ENCODE data around the gene SERPIND1.
"Not testable (repeated sequence)": the region's sequence is repeated elsewhere in the genome, so short reads cannot be mapped to it uniquely, and the experiment has no call there.

The SERPIND1 gene, protein sequence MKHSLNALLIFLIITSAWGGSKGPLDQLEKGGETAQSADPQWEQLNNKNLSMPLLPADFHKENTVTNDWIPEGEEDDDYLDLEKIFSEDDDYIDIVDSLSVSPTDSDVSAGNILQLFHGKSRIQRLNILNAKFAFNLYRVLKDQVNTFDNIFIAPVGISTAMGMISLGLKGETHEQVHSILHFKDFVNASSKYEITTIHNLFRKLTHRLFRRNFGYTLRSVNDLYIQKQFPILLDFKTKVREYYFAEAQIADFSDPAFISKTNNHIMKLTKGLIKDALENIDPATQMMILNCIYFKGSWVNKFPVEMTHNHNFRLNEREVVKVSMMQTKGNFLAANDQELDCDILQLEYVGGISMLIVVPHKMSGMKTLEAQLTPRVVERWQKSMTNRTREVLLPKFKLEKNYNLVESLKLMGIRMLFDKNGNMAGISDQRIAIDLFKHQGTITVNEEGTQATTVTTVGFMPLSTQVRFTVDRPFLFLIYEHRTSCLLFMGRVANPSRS

DNA sequence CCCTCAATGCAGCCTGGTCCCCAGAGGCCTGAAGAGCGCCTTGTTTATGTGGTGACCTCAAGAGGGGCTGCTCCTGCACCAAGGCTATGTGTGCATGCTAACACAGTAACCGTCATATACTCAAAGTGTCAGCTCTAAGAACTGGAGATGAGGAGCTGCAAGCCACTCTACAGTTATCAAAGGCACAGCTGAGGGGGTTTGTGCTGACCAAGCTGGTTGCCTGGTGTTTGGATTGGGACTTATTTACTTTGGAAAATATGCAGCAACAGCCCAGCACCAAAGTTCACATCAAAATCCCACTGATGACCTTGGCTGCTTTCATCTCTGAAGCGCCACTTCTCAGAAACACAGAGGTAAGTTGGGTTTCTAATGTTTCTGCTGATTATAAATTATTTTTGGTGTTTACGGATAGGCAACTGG, at the start of gene SERPIND1:
TSS of gene SERPIND1 (plus strand) at position 321 of the 420 bp plus-strand sequence. CDS start 5,200 bp downstream, outside the sequence.
- DNase-seq (ENCODE audit: low read depth in 2 of 2): no peak

DNA sequence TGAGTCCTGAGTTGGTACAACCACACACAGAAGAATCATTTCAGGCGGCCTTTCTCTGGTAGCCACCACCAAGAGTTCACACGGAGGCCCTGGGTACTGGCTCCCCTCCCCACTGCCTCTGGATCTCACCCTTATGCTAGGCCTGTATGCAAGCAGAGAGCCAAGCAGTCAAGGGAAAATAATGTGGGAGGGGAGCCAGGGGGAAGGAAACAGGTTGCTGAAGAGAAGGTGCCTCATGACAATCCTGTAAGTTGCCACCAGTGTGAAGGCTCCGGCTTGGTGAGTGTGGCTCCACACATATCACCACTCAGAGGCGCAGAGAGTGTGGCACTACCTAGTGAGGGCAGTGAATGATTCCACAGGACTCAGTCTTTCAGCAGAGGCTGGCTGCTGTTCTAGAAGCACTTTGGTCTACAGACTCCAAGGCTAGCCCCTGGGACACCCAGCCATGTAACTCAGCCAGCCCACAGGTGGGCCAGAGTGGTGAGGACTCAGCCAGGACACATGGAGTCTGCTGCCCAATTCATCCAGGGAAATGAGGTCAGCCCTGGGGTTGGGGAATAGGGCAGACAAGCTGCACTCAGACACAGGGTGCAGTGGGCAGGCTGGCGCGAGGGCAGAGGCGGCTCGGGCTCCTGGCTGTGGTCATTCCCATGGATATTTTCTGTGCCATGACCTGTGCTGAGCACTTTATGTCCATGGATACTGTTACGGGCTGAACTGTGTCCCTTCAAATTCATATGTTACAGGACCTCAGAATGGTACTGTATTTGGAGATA, 49.0 kb upstream of the SERPIND1 start:
- no peak for DNase-seq (ENCODE audit: low read depth in 2 of 2)

DNA sequence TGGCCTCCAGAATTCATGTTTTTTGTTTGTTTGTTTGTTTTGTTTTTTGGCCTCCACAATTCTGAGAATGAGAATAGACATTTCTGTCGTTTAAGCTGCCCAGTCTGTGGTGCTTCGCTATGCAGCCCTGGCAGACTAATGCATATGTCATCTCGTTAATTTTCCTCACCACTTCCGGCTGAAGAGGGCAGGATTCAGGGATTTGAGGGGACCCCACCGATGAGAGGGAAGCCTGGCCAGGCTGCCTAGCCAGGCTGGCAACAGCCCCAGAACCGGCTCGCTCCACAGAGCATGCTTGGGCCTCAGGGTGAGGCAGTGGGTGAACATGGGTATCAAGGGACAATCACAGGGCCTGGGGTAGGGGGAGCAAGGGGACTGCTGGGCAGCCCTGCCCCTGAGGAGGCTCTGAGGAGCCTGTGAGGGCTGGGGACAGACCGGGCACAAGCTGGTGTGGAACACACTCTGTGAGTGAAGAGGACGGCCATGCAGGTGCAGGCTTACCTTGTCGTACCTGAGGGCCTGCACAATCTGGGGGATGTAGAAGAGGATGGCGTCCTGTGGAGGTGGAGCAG, 47.8 kb upstream of the SERPIND1 start:
- DNase-seq (ENCODE audit: low read depth in 2 of 2): no peak

DNA sequence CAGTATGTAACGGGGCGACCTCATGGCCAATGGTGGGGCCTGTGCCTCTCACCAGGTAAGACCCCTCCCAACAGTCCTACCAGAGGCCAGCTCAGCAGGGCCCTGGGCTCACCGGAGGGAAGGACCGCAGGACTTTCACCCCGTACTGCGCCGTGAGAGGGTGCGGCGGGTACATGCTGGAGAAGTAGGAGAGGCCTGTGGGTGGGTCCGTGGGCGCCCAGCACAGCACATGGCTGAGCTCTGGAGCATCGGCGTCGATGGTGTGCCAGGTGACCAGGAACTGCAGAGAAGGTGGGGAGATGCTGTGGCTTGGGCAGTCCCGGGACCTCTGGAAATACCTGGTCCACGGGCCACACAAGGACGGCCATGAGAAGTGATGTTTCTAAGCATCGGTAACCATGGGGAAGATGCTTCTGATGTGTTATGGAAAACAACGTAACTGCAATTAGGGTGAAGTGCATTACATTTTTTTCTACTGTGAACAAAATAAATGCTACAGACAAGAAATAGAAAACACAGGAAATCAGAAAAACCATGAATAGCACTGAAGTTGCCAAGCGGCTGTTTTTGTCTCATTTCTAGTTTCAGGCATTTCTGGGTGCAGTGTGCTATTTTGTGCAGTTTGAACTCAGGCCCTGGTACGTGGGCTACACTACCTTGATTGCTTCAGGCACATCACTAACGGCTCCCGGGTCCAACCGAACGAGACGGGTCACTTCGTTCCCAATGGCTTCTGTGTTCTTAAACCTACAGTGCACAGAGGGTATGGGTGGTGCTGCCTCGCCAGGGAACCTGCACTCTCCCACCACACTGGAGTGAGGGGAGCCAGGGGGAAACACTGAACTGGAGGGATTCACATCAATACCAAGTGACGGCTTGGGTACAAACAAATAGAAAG, 46.5 kb upstream of the SERPIND1 start:
- DNase-seq (ENCODE audit: low read depth in 2 of 2): no peak

DNA sequence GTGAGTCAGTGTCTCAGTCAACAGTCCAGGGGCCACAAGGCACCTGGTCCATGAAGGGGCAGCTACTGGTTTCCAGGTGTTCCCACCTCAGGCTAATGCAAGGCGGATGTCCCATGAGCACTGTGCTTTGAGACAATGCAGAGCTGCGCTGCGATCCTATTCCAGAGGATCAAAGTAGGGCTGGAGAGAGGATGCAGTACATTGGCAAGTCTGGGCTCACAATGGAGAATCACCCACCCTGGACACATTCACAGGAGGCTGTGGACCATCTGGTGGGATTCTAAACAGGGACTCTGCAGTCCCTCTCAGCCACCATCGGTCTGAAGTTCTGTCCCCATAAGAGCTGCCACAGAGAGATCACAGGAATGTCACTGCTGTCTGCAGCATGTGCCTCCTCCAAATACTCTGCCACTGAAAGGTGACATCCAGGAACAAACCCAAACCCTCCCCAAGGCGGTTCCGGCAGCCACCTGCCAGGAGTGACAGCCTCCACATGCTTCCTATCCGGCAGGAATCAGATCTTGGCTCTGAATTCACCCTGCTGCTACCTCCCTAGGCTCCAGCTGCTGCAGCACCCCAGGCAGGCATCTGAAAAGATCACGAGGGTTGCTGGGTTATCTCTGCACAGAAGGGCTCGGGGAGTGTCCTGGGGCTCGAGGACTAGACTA, 45.3 kb upstream of the SERPIND1 start:
- DNase-seq (ENCODE audit: low read depth in 2 of 2): no peak

DNA sequence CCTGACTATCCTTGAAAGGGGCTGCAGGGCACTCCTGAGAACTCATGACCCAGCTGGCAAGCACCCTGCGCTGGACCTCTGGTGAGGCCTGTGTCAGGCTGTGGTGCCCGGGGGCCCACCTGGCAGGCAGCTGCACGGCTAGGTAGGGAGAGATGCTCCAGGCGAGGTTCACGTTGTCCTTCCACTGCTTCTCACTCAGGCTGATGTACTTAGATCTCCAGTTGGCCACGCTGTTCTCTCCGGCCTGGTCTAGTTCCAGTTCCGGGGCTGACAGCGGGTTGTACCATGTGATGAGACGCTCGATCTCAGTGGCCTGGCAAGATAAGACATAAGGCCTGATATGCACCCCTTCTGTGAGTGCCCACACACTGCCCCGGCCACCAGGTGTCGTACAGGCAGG, 44.7 kb upstream of the SERPIND1 start:
- no peak for DNase-seq (ENCODE audit: low read depth in 2 of 2)

DNA sequence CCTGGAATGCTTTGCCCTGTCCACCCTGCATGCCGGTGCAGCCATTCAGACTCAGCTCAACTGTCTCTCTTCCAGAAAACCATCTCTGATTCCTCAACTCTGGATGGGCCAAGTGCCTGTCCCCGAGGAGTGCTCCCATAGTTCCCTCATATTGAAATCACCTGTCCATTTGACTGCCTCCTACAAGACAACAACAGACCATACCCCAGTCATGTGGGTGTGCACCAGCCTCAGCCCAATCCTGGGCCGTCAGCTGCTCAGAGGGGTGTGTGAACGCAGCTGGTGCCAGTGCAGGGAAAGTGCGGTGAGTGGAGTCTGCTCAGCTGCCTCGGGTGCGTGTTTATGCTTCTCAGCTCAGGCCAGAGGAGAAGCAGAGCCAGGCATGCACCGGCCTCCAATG, 41.5 kb upstream of the SERPIND1 start:
- DNase-seq (ENCODE audit: low read depth in 2 of 2): not testable (repeated sequence)

DNA sequence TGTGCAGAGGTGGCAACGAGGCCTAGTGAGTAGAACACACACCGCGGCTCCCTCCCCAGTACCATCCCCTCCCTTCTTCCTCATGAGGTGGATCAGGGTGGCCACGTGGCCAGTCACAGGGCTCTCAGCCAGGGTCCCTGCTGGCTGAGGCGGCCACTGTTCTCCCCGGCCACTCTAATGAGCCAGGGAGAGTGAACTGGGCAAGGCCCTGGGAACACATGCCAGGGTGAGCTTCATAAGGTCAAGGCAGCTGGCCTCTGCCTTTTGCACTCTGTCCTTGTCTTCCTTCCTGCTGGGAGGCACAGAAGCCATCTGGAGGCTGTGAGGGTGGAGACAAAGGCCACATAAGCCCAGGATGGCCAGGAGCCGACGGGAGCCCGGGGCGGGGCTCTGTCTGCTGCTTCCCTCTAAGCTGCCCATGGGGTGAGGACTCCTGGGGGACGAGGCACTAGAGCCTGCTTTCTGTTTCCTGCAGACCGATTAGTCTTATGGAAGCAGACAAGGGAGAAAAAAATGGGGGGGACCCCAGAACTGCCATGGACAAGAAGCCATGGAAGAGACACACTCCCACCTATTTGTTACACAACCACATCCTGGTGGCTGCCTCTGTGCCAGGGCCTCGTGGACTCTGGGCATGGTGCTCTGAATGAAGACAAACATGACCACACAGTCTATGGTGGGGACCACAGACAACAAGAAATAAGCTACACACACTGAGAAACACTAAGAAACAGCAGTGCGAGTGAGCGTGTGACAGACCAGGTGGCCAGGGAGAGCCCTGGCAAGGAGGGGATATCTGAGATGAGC, 38.4 kb upstream of the SERPIND1 start:
- not testable (repeated sequence) for DNase-seq (ENCODE audit: low read depth in 2 of 2)

DNA sequence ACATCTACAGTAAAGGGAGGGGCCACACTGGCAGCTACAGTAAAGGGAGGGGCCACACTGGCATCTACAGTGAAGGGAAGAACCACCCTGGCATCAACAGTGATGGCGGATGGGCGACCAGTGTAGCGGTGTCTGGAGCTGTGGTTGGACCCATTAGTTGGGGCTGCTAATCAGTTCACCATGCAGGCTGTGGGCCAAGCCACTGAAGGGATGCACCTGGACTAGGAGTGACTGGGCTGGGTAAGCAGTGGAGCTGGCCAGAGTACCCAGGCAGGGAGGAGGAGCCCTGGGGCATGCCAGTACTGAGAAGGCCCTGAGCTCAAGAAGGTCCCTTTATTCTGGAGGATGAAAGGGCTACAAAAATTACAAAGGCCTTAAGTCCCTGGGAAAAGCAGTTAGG, 37.0 kb upstream of the SERPIND1 start:
- not testable (repeated sequence) for DNase-seq (ENCODE audit: low read depth in 2 of 2)

DNA sequence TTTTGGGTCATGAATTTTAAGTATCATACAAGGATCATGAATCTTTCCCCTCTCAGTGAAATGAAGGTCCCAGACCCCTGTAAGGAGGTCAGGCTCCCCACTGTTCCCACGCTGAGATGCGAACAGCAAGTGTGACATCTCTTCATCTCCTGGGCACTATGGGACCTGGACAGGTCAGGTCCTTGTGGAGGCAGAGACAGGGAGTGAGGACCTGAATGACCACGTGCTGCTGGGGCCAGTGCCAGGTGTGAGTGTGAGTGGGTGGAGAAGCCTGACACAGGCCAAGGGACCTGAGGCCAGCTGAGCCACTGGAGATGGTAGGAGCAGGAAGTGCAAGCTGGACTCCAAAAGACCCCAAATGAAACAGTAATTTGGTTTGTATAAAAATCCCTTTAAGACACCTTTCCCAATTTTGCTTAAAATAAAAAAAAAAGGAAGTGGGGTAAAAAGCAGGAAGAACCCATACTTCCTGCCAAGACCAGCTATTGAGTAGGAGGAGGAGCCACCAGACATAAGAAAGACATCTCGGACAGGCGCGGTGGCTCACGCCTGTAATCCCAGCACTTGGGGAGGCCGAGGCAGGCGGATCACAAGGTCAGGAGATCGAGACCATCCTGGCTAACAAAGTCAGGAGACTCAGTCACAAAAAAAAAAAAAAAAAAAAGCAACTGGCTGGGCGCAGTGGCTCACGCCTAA, 35.4 kb upstream of the SERPIND1 start:
- DNase-seq (ENCODE audit: low read depth in 2 of 2): no peak

DNA sequence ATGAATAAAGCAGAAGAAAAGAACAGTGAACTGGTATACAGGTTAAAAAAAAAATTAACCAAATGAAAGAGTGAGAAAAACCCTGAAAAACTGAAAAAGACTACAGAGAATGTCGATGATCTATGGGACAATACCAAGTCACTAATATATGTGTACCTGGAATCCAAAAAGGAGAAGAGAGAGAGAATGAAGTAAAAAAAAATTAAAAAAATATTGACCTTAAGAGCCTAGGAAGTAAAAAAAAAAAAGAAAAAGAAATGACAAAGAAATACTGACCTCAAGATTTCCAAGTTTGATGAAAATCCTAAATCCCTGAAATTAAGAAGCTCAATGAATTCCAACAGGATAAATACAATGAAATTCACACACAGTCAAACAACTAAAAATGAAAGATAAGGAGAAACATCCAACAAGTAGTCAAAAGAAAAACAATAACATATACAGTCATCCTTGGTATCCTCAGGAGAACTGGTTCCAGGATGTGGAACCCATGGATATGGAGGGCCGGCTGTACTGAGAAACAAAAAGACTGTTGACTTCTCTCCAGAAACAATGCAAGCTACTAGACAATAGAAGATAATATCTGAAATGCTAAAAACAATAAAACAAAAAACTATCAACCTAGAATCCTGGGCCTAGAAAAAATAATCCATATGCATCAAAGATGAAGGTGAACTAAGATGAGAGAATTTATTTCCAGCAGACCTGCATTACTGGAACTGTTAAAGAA, 33.5 kb upstream of the SERPIND1 start:
- no peak for DNase-seq (ENCODE audit: low read depth in 2 of 2)

DNA sequence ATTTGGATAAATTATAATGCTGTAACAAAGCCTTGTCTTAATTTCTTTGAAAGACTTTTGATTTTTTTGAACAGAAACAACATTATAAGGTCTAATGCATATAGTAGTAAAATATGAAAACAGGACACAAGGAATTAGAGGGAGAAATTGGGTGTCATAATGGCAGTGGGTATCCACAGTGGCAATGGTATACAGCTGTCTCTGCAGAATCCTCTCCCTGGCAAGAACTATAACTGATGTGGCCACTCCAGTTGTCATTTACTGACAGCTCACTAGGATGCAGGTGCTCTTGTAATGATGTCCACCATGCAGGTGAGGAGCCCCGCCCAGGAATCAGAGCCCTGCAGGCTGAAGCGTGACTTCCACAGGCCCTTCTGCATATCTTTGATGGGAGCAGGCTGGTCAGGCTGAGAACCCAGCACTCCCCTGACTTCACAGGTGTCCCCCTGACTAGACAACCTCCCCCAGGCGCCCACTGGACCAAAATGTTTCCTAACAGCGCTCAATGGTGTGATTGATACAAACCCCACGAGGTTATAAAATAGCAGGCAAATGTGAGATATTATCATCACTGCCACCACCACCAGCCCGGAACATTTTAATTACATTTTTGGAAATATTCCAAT, 32.8 kb upstream of the SERPIND1 start:
- DNase-seq (ENCODE audit: low read depth in 2 of 2): no peak

DNA sequence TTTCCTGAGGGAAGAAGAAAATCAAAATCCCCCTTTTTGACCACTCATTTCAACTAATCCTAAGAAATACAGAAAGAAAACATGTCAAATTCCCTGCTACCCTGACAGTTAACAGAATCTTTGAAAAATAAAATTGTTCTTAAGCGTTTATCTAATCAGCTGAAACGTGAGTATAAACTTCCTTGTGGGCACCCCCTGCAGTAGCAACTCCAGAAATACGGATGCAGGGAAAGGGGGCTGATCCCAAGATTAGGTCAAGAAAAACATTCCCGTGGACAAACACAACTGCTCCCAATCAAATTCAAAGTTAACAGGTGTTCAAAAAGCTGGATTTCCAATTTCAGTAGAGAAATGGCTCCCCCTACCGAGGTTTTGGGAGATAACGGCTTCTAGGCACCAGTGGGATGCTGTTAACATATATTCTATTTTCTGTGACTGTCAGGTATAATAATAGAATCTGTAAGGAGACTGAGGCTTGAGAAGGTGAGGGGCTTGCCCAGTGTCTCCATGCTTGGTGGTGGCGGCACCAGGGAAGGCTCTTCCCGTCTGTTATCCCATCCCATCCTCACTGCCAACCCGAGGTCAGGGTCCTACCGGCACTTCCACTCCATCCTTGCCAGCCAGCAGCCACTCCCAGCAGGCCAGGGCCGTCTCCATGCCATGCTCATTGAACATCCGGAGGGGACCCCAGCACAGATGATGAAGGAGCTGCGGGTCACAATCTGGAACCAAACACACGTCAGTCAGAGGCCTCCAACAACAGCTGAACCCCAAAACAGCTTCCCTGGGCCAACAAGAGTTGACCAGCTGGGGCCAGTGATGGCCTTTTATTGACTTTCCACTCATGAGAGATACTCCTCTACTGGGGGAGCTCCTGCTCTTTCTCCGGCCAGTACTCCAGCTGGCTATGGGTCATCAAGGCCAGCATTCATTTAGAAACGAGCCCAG, 32.0 kb upstream of the SERPIND1 start:
- DNase-seq (ENCODE audit: low read depth in 2 of 2): no peak

DNA sequence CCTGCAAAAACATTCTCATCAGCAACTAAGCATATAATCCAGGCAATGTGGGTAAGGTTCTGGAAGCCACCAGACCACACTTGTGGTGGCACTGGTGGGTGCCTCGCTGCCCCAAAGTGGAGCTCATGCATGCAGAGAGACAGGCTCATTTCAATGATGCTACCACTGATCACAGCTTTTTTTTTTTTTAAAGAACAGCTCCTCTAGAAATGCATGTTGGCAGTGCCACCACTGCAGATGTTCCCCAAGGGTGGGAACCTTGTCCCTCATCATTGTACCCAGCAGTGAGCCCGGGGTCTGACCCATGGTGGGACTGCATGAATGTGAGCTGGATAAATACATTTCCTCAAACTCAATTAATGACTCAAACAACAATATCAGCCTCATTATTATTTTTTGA, 31.1 kb upstream of the SERPIND1 start:
- DNase-seq (ENCODE audit: low read depth in 2 of 2): no peak

DNA sequence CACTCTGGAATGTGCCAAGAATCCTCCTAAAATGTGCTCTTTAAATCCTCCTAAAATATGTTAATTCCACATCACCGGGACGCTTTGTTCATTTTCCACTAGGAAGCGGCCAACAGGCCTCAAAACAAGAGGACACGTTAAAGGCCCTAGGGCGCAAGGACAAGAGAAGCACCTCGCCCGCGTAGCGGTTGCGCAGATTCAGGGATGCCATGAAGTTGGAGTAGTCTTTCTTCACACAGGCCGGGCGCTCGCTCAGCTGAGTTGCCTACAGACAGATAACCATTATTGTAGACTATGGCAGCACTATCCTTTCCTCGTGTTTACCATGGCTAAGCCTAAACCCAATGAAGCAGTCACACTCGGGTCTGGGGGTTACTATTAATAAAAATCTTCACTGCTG, 29.5 kb upstream of the SERPIND1 start:
- DNase-seq (ENCODE audit: low read depth in 2 of 2): no peak

DNA sequence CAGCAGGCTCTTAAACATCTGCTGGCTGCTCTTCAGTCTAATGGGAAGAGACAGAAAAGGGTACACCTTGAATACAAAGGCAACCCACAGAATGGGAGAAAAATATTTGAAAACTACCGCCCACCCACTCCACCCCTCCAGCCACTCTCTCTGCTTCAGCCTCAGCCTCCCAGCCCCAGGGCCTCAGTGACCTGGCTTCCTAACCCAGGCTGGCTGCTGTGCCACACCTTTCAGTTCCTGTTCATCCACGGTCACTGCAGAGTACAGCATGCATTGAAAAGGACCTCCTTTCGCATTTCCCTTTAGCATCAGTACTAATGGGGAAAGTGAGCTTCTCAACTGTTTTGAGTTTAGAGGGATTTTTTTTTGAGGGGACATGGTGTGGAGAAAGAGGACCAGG, 28.8 kb upstream of the SERPIND1 start:
- DNase-seq (ENCODE audit: low read depth in 2 of 2): no peak
